Panc1 (cell line): ENCODE results near the gene ELL3. TPM values are rescaled to one million over a fixed set of nuclear protein-coding genes. Genes with fewer than 3 reads are reported as not detected.
A peak's percentile ranks its signal among the peaks of the same experiment; 100 is the strongest.
"Not testable (repeated sequence)": the region's sequence is repeated elsewhere in the genome, so short reads cannot be mapped to it uniquely, and the experiment has no call there.

Experiments
- ATAC-seq: fragments of 200-7000 bp; cut with Tn5 transposase; 2 replicates; pipeline ENCODE4 v1.9.1; 2020; ENCODE audit warnings: mild to moderate bottlenecking, moderate library complexity
- BruUV-seq: library from RNA; stranded (reverse); fragments of 400-500 nt; replicated peaks from 2 replicates; lab custom pipeline; 2021; lab: Mats Ljungman, UMichigan
- CTCF ChIA-PET: fragments of 300-600 bp; sonication (Branson Sonifier 250); formaldehyde crosslinking; loops from one replicate; lab custom pipeline; 2022; ENCODE audit warnings: antibody characterized with exemption; lab: Charles Lee
- POLR2A ChIA-PET: fragments of 300-600 bp; sonication (Branson Sonifier 250); formaldehyde crosslinking; loops from one replicate; lab custom pipeline; 2022; ENCODE audit warnings: antibody characterized with exemption; lab: Charles Lee
- DNase-seq: peaks from one replicate; pipeline ENCODE4 v3.0.0-alpha.2; 2010; ENCODE audit warnings: low read depth, low spot score
- H3K27ac ChIP-seq: 2 replicates; pipeline ENCODE4 v1.5.1; 2011; ENCODE audit warnings: mild to moderate bottlenecking, low read length, inconsistent platforms
- H3K27me3 ChIP-seq: fragments of 200-500 bp; sonication (Bioruptor generic); 2 replicates; pipeline ENCODE4 v1.6.0; 2014; ENCODE audit warnings: low read length, inconsistent platforms; ENCODE audit not compliant: control insufficient read depth, insufficient read depth
- H3K36me3 ChIP-seq: fragments of 200-500 bp; sonication (Bioruptor generic); 2 replicates; pipeline ENCODE4 v1.5.1; 2014; ENCODE audit warnings: inconsistent platforms, mild to moderate bottlenecking, low read length, moderate library complexity; ENCODE audit not compliant: control insufficient read depth, insufficient read depth
- H3K4me1 ChIP-seq: 2 replicates; pipeline ENCODE4 v1.5.1; 2011; ENCODE audit warnings: inconsistent platforms, mild to moderate bottlenecking, low read length, moderate library complexity; ENCODE audit not compliant: control insufficient read depth, insufficient read depth
- H3K4me3 ChIP-seq, 2 experiments: 2 replicates each; pipeline ENCODE4 v1.5.1; 2011 to 2012; ENCODE audit warnings: low read depth in 2 of 2, low read length in 2 of 2, mild to moderate bottlenecking in 2 of 2, inconsistent platforms in 1 of 2, moderate library complexity in 1 of 2
- H3K9me3 ChIP-seq: fragments of 200-500 bp; sonication (Bioruptor generic); 2 replicates; pipeline ENCODE4 v1.5.1; 2014; ENCODE audit warnings: low read depth, mild to moderate bottlenecking, inconsistent platforms, low read length, moderate library complexity; ENCODE audit not compliant: control insufficient read depth, insufficient read depth
- POLR2AphosphoS5 ChIP-seq: IDR thresholded peaks from 2 replicates; pipeline ENCODE4 v1.6.1; 2012; ENCODE audit warnings: mild to moderate bottlenecking, low read depth, low read length, moderate library complexity
- SIN3A ChIP-seq: IDR thresholded peaks from 2 replicates; pipeline ENCODE4 v1.6.1; 2012; ENCODE audit warnings: low read depth, mild to moderate bottlenecking, low read length, moderate library complexity, borderline replicate concordance; ENCODE audit not compliant: insufficient read depth
- TCF7L2 ChIP-seq: IDR thresholded peaks from 2 replicates; pipeline ENCODE4 v1.6.1; 2011; ENCODE audit warnings: mild to moderate bottlenecking, low read depth, low read length, inconsistent platforms
- in situ Hi-C: cut with HindIII; loops from 2 replicates; pipeline ENCODE4 v1.10.0; 2016; ENCODE audit warnings: low sequenced_read_pairs, low pct_unique_long_range_greater_than_20kb
- intact Hi-C: fragments of 100-400 bp; cut with micrococcal nuclease; formaldehyde crosslinking; loops from one replicate; pipeline ENCODE4 v1.10.0; 2022; ENCODE audit not compliant: unreplicated experiment
- total RNA-seq: library from RNA; stranded (reverse); gene quantifications from one replicate; pipeline ENCODE4 v1.2.1, GENCODE V29; 2021; ENCODE audit not compliant: unreplicated experiment
- TF ChIP-seq, protein P1 (sequence below), 2 experiments: IDR thresholded peaks; 2 replicates each; pipeline ENCODE4 v1.6.1; 2011 to 2012; ENCODE audit warnings: low read depth in 2 of 2, control low read depth in 1 of 2, low read length in 1 of 2, mild to moderate bottlenecking in 1 of 2, moderate library complexity in 1 of 2; ENCODE audit not compliant: insufficient read depth in 1 of 2
- TF ChIP-seq, protein P2 (sequence below): fragments of 450-650 bp; IDR thresholded peaks from 2 replicates; pipeline ENCODE4 v1.5.1; 2017; ENCODE audit warnings: mild to moderate bottlenecking

The ELL3 gene
- total RNA-seq, 1 experiment from 2014 or later: 6.8 TPM

DNA sequence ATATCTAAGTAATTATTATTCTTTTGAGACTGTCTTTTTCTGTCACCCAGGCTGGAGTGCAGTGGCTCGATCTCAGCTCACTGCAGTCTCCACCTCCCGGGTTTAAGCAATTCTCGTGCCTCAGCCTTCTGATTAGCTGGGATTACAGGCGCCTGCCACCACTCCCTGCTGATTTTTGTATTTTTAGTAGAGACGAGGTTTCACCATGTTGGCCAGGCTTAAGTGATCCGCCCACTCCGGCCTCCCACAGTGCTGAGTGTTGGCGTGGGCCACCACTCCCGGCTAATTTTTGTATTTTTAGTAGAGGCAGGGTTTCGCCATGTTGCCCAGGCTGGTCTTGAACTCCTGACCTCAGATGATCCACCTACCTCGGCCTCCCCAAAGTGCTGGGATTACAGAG is 48.5 kb upstream of the ELL3 start:
- H3K36me3 ChIP-seq, POLR2A ChIA-PET, DNase-seq, BruUV-seq, ATAC-seq, H3K4me3 ChIP-seq, CTCF ChIA-PET, H3K9me3 ChIP-seq, H3K27me3 ChIP-seq, in situ Hi-C loops, intact Hi-C loops: not testable (repeated sequence)
- Histone ChIP-seq H3K4me1 (peaks cover 14% of the 10 kb centered on the region), H3K27ac (peak overlapping the region; percentile 94)

DNA sequence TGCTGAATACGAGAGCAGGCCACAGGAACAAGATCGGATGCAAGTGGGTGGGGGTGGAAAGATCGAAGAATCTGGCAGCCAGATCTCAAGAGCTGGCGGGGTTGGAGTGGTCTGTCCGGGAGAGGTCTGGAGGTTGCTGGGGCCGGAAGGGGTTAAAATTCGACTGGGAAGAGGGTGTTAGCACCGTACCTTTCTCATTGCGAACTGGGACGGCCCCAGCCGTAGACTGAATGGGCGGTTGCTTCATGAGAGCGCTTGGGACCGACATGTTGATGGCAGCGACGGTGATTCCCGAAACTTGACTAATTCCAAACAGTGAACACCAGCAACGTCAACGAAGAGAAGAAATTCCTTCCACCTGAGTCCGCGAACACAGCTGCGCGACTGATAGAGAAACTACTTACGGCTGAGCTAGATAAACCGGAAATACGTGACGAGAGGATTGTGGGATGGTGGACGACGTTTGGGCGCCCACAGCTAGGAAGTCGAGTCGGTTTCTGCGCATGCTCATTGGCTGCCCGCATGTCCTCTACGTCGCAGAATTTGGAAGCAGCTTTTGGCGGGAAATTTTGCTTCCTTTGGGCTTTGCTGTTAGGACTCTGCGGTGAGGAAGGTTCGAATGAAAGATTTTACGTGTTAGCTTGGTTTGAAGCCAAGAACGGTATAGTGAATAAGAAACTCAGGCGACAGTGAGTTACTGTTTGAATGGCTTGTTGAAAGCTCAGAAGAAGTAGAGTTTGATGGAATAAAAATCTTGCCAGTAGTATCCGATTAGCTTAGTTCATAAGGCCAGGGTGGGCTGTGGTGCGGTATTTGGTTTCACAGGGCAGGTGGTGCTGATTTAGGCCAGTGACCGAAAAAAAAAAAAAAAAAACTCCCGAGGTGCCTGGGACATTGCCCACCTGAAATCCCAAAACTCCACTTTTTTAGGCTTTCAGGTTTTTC is 47.8 kb upstream of the ELL3 start, which contains the start of gene MFAP1:
Gene MFAP1 (minus strand): TSS at position 389 of the 945 bp plus-strand sequence. CDS start 121 bp downstream, at position 268.
- ChIA-PET POLR2A (interaction anchor here (0.5 to 0.6 kb wide), 3 partner anchors 36 to 569 kb away, joined by 3 read pairs; no protein-coding TSS in a partner anchor), CTCF (no interaction called here)
- intact Hi-C loops: no loop called here
- ATAC-seq (peak; percentile 92), DNase-seq (peak; percentile 93)
- TF ChIP-seq SIN3A: peak; percentile 90; the same call in 1 of the 2 replicates
- TF ChIP-seq, protein P1, sequence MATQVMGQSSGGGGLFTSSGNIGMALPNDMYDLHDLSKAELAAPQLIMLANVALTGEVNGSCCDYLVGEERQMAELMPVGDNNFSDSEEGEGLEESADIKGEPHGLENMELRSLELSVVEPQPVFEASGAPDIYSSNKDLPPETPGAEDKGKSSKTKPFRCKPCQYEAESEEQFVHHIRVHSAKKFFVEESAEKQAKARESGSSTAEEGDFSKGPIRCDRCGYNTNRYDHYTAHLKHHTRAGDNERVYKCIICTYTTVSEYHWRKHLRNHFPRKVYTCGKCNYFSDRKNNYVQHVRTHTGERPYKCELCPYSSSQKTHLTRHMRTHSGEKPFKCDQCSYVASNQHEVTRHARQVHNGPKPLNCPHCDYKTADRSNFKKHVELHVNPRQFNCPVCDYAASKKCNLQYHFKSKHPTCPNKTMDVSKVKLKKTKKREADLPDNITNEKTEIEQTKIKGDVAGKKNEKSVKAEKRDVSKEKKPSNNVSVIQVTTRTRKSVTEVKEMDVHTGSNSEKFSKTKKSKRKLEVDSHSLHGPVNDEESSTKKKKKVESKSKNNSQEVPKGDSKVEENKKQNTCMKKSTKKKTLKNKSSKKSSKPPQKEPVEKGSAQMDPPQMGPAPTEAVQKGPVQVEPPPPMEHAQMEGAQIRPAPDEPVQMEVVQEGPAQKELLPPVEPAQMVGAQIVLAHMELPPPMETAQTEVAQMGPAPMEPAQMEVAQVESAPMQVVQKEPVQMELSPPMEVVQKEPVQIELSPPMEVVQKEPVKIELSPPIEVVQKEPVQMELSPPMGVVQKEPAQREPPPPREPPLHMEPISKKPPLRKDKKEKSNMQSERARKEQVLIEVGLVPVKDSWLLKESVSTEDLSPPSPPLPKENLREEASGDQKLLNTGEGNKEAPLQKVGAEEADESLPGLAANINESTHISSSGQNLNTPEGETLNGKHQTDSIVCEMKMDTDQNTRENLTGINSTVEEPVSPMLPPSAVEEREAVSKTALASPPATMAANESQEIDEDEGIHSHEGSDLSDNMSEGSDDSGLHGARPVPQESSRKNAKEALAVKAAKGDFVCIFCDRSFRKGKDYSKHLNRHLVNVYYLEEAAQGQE (IDR thresholded peaks at IDR 0.05; ENCODE audit: insufficient read depth in 1 of 2, low read depth in 2 of 2, low read length in 1 of 2): no peak
- TF ChIP-seq, protein P2, sequence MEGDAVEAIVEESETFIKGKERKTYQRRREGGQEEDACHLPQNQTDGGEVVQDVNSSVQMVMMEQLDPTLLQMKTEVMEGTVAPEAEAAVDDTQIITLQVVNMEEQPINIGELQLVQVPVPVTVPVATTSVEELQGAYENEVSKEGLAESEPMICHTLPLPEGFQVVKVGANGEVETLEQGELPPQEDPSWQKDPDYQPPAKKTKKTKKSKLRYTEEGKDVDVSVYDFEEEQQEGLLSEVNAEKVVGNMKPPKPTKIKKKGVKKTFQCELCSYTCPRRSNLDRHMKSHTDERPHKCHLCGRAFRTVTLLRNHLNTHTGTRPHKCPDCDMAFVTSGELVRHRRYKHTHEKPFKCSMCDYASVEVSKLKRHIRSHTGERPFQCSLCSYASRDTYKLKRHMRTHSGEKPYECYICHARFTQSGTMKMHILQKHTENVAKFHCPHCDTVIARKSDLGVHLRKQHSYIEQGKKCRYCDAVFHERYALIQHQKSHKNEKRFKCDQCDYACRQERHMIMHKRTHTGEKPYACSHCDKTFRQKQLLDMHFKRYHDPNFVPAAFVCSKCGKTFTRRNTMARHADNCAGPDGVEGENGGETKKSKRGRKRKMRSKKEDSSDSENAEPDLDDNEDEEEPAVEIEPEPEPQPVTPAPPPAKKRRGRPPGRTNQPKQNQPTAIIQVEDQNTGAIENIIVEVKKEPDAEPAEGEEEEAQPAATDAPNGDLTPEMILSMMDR: no peak
- TF ChIP-seq POLR2AphosphoS5: peak; percentile 98
- TF ChIP-seq TCF7L2: no peak
- Histone ChIP-seq H3K36me3 (peaks cover 3% of the 10 kb centered on the region), H3K9me3 (no peaks in the 10 kb centered on the region), H3K27me3 (no peaks in the 10 kb centered on the region), H3K4me3 (peak within 1 kb of the TSS; percentile 77 to 87), H3K27ac (peak within 1 kb of the TSS; percentile 94), H3K4me1 (peaks cover 14% of the 10 kb centered on the region)
- TSS peak; percentile 96 for BruUV-seq
- in situ Hi-C loops: no loop called here
